ENCODE measurements around the gene AFF3. TPM values are rescaled to one million over a fixed set of nuclear protein-coding genes. Genes with fewer than 3 reads are reported as not detected.
A peak's percentile ranks its signal among the peaks of the same experiment; 100 is the strongest.

Gene AFF3
- total and polyA plus RNA-seq, 2 of the 8 experiments (the other 6 are each of a cell fraction or from before 2014, with no cell fraction given) = 0.27 to 3.0 TPM

GRCh38 chr2:100180503-100180902 lies 38.1 kb upstream of the AFF3 start:
- CTCF ChIA-PET (ENCODE audit: partially characterized antibody) = interaction anchor here (1.2 to 1.6 kb wide), 2 partner anchors 61 to 80 kb away, joined by 5 to 6 read pairs; no protein-coding TSS in a partner anchor
- no peak for FAIRE-seq

More at GRCh38 chr2:100180503-100180902, 38.1 kb upstream of the AFF3 start:
- H2BK15ac ChIP-seq (ENCODE audit: low read length) = no peak overlapping the region
- H2BK20ac ChIP-seq (ENCODE audit: low read length) = no peak overlapping the region
- H3K79me1 ChIP-seq (ENCODE audit: low read depth, low read length) = no peaks in the 10 kb centered on the region
- H4K5ac ChIP-seq (ENCODE audit: insufficient read length, low read depth, low read length) = no peak overlapping the region
- H3K36me3 ChIP-seq (ENCODE audit: control insufficient read depth in 2 of 4, insufficient read depth in 4 of 4, low read length in 3 of 4) = no peaks in the 10 kb centered on the region
- H2AFZ ChIP-seq (ENCODE audit: low read length) = no peak overlapping the region
- no peaks in the 10 kb centered on the region for H3K9me3 ChIP-seq (ENCODE audit: insufficient read depth in 2 of 2, low read depth in 1 of 2, low read length in 1 of 2)
- peaks cover 11 to 59% (median 44%) of the 10 kb centered on the region in 4 experiments for H3K27me3 ChIP-seq (replicated peaks in 1 of 4; ENCODE audit: control insufficient read depth in 3 of 4, extremely low read depth in 1 of 4, insufficient read depth in 3 of 4, low read length in 3 of 4)
- 95% methylated on average over 5 of the region's 5 CpGs; no CpG with 5 or more reads in 1 of the 2 experiments for WGBS, 2 experiments (ENCODE audit: extremely low coverage in 1 of 2, insufficient coverage in 1 of 2, insufficient read length in 1 of 2, insufficient replicate concordance in 2 of 2, low coverage in 1 of 2, low lambda C conversion rate in 2 of 2, missing lambda C conversion rate in 1 of 2)
- peaks cover 0 to 1% of the 10 kb centered on the region in 2 experiments for H4K20me1 ChIP-seq (replicated peaks in 1 of 2; ENCODE audit: control insufficient read depth in 1 of 2, insufficient read depth in 2 of 2, low read length in 2 of 2)
- H2AK5ac ChIP-seq (ENCODE audit: low read depth, low read length) = 0 out of 2 replicates have a peak overlapping the region, but pooled peaks have one; percentile 5
- peaks cover 4 to 14% (median 8%) of the 10 kb centered on the region in 4 experiments for H3K4me1 ChIP-seq (replicated peaks in 1 of 4; ENCODE audit: control insufficient read depth in 3 of 4, insufficient read depth in 4 of 4, low read length in 3 of 4)
- H3K79me2 ChIP-seq (ENCODE audit: control insufficient read depth in 1 of 2, insufficient read depth in 2 of 2, low read length in 2 of 2) = no peaks in the 10 kb centered on the region
- DNase-seq (ENCODE audit: low read depth in 1 of 2, low spot score in 2 of 2) = no peak
- H3K18ac ChIP-seq (ENCODE audit: extremely low read depth, low read length) = no peak overlapping the region
- H3K23me2 ChIP-seq (ENCODE audit: low read depth, low read length) = no peaks in the 10 kb centered on the region; the same call in 1 of the 2 replicates
- POLR2A ChIA-PET (ENCODE audit: partially characterized antibody) = no interaction called here
- H3K56ac ChIP-seq (replicated peaks; ENCODE audit: insufficient read length, low read depth, low read length) = no peak overlapping the region
- H2BK120ac ChIP-seq (replicated peaks; ENCODE audit: low read depth, low read length) = no peak overlapping the region
- no peak overlapping the region for H3K23ac ChIP-seq (ENCODE audit: insufficient read length)
- H2BK5ac ChIP-seq (ENCODE audit: low read depth, low read length) = no peak overlapping the region
- H3K27ac ChIP-seq (ENCODE audit: low read depth, low read length) = no peak overlapping the region
- H2BK12ac ChIP-seq (ENCODE audit: low read depth, low read length) = no peak overlapping the region
- no peak overlapping the region for H3K4me2 ChIP-seq (ENCODE audit: insufficient read depth in 1 of 2, low read depth in 2 of 2, low read length in 2 of 2)
- TF ChIP-seq KDM5A (IDR thresholded peaks at IDR 0.05; ENCODE audit: low read length) (no peak), KDM1A (IDR thresholded peaks at IDR 0.05; ENCODE audit: borderline replicate concordance, low read length) (no peak), SAP30 (IDR thresholded peaks at IDR 0.05; ENCODE audit: insufficient read depth, insufficient replicate concordance, low read length) (no peak), SP1 (IDR thresholded peaks at IDR 0.05; ENCODE audit: low read depth, low read length) (no peak), CTCF (IDR thresholded peaks at IDR 0.05; ENCODE audit: control extremely low read depth in 1 of 3, insufficient read depth in 1 of 3, low read depth in 1 of 3, low read length in 3 of 3) (no peak), GTF2F1 (IDR thresholded peaks at IDR 0.05; ENCODE audit: borderline replicate concordance, low read depth, low read length) (no peak), TCF12 (IDR thresholded peaks at IDR 0.05; ENCODE audit: low read depth, low read length) (no peak), POLR2AphosphoS5 (IDR thresholded peaks at IDR 0.05; ENCODE audit: low read depth, low read length) (no peak), MAX (IDR thresholded peaks at IDR 0.05) (no peak), POU5F1 (IDR thresholded peaks at IDR 0.05; ENCODE audit: low read depth, low read length) (no peak), POLR2A (IDR thresholded peaks at IDR 0.05; ENCODE audit: control extremely low read depth in 1 of 2, low read depth in 2 of 2, low read length in 2 of 2) (no peak)
- H4K8ac ChIP-seq (ENCODE audit: extremely low read depth, insufficient read depth, low read length) = no peak overlapping the region
- H3K4ac ChIP-seq (replicated peaks; ENCODE audit: insufficient read length, low read depth, low read length) = no peak overlapping the region
- no peak overlapping the region for H3K14ac ChIP-seq (ENCODE audit: insufficient read length)
- H3K4me3 ChIP-seq (ENCODE audit: extremely low read depth in 1 of 4, insufficient read depth in 2 of 4, low read depth in 3 of 4, low read length in 4 of 4) = no peak overlapping the region
- H3K9ac ChIP-seq (replicated peaks in 1 of 4; ENCODE audit: extremely low read depth in 1 of 4, low read depth in 3 of 4, low read length in 3 of 4) = no peak overlapping the region
- H4K91ac ChIP-seq (replicated peaks; ENCODE audit: insufficient read length, low read length) = no peak overlapping the region
